Occipital lobe (tissue), 2 donors: ENCODE data around the gene THSD1. TPM values are rescaled to one million over a fixed set of nuclear protein-coding genes. Genes with fewer than 3 reads are reported as not detected.

Source experiments
- DNase-seq: peaks from one replicate; lab custom pipeline; 2025; lab: John Stamatoyannopoulos, UW
- total RNA-seq: library from RNA; depleted of rRNA; stranded (reverse); fragments of >200 nt; gene quantifications from one replicate; pipeline ENCODE4 v1.2.3, GENCODE V29; 2014

Gene THSD1
- total RNA-seq = 15.0 TPM

- peak; percentile 7 for DNase-seq
These were observed at the start of gene THSD1 for GRCh38 chr13:52405767-52406494. THSD1 (minus strand) TSS chr13:52406172; CDS start chr13:52402600, 3,572 bp downstream.

GRCh38 chr13:52455677-52456041 lies 49.7 kb upstream of the THSD1 start:
- peak; percentile 55 for DNase-seq

- peak; percentile 91 for DNase-seq
These were observed 49.1 kb upstream of the THSD1 start, which contains the start of gene CKAP2 for GRCh38 chr13:52454820-52455676. CKAP2 (plus strand) TSS chr13:52455478; CDS start chr13:52455557, 79 bp downstream.

- peak; percentile 15 for DNase-seq
These were observed 48.5 kb upstream of the THSD1 start for GRCh38 chr13:52454459-52454819.

- no peak for DNase-seq
These were observed 46.5 kb upstream of the THSD1 start for GRCh38 chr13:52452470-52452869.

- DNase-seq = no peak
These were observed 45.3 kb upstream of the THSD1 start for GRCh38 chr13:52451135-52451804.

GRCh38 chr13:52450793-52451116 lies 44.8 kb upstream of the THSD1 start:
- no peak for DNase-seq

GRCh38 chr13:52450012-52450792 lies 44.2 kb upstream of the THSD1 start, which contains the start of gene VPS36:
VPS36 (minus strand) TSS chr13:52450634; CDS start chr13:52450594, 40 bp downstream.
- peak; percentile 89 for DNase-seq

GRCh38 chr13:52449331-52450011 lies 43.5 kb upstream of the THSD1 start:
- no peak for DNase-seq

- no peak for DNase-seq
These were observed 42.0 kb upstream of the THSD1 start for GRCh38 chr13:52447815-52448552.

GRCh38 chr13:52447354-52447753 lies 41.4 kb upstream of the THSD1 start:
- DNase-seq = no peak

- DNase-seq = no peak
These were observed 40.3 kb upstream of the THSD1 start for GRCh38 chr13:52446265-52446664.

- DNase-seq = no peak
These were observed 26.5 kb upstream of the THSD1 start for GRCh38 chr13:52432456-52432855.

GRCh38 chr13:52428295-52428694 lies 22.3 kb upstream of the THSD1 start:
- no peak for DNase-seq

GRCh38 chr13:52421216-52421615 lies 15.2 kb upstream of the THSD1 start:
- no peak for DNase-seq

- DNase-seq = no peak
These were observed 13.1 kb upstream of the THSD1 start for GRCh38 chr13:52419080-52419479.

GRCh38 chr13:52414963-52415362 lies 9.0 kb upstream of the THSD1 start:
- DNase-seq = no peak

- DNase-seq = no peak
These were observed 8.1 kb upstream of the THSD1 start for GRCh38 chr13:52414051-52414450.

GRCh38 chr13:52412128-52412527 lies 6.2 kb upstream of the THSD1 start:
- DNase-seq = no peak

- DNase-seq = no peak
These were observed 5.7 kb upstream of the THSD1 start for GRCh38 chr13:52411629-52412028.
